GM21515 (cell line): ENCODE measurements around the gene CHRDL2.

Experiments
- ATAC-seq: cut with Tn5 transposase; IDR thresholded peaks from one replicate; pipeline ENCODE4 v1.9.1; 2021; ENCODE audit not compliant: unreplicated experiment

The CHRDL2 gene

GRCh38 chr11:74687237-74688023, 43.8 kb downstream of the CHRDL2 start:
- no peak for ATAC-seq

GRCh38 chr11:74686792-74687191, 44.4 kb downstream of the CHRDL2 start:
- ATAC-seq: no peak

DNA sequence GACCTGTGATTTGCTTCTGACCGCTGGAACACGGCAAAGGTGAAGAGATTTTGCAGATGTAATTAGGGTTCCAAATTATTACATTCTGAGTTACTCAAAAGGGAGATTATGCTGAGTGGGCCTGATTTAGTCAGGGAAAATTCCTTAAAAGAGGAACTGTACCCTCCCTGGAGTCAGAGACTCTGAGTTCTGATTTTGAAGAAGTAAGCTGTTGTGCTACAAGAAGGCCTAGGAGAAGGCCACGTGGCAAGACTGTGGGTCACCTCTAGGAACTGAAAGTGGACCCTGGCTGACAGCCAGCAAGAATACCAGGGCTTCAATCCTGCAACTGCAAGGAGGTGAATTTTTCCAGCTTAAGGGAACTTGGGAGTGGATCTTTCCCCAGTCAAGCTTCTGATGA, 45.3 kb downstream of the CHRDL2 start:
- no peak for ATAC-seq

DNA sequence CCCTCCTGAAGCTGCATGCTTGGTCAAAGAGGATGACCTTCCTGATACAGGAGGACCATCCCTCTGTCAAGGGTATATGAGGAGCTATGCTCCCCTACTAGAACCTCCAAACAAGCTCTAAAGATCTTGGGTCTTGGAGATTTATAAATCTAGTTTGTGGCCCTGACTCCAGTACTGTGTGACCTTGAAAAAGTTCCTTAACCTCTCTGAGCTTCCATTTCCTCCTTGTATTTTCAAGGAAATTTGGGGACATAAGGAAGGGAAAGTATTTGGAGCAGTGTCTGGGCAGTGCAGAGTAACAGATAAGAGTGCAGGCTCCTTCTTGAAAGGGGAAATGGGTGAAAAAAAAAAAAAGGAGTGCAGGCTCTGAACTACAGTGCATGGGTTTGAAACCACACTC, 45.9 kb downstream of the CHRDL2 start:
- ATAC-seq: no peak

- no peak for ATAC-seq
Observed at GRCh38 chr11:74684661-74685060, 46.6 kb downstream of the CHRDL2 start.

- no peak for ATAC-seq
Observed at GRCh38 chr11:74683941-74684481, 47.2 kb downstream of the CHRDL2 start.

DNA sequence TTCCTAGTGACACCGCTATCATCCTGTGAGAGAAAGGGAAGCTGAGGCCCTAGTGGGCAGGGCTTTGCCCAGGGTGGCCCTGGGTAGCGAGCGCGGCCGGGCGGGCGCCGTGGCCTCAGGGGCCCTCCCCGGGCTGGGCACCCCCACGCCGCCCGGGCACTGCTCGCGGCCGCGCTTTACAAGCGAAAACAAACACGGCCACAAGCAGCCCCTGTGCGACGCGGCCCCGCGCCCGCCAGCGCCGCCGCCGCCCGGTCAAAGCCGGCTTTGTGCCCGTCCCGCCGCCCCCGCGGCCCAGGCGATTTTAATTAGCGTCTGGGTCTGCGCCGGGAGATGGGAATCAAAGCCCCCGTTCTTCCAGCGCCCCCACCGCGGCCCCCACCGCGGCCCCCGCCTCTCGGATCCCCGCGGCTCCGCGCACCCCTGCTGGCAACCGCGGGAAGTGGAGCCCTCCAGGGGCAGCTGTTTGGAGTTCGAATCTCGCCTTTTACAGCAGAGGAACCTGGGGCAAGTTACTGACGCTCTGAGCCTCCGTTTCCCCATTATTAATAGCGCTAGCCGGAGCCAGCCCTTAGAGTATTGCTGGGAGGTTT, 47.9 kb downstream of the CHRDL2 start:
- ATAC-seq: no peak

- ATAC-seq: no peak
Observed at GRCh38 chr11:74682731-74683278, 48.4 kb downstream of the CHRDL2 start.

DNA sequence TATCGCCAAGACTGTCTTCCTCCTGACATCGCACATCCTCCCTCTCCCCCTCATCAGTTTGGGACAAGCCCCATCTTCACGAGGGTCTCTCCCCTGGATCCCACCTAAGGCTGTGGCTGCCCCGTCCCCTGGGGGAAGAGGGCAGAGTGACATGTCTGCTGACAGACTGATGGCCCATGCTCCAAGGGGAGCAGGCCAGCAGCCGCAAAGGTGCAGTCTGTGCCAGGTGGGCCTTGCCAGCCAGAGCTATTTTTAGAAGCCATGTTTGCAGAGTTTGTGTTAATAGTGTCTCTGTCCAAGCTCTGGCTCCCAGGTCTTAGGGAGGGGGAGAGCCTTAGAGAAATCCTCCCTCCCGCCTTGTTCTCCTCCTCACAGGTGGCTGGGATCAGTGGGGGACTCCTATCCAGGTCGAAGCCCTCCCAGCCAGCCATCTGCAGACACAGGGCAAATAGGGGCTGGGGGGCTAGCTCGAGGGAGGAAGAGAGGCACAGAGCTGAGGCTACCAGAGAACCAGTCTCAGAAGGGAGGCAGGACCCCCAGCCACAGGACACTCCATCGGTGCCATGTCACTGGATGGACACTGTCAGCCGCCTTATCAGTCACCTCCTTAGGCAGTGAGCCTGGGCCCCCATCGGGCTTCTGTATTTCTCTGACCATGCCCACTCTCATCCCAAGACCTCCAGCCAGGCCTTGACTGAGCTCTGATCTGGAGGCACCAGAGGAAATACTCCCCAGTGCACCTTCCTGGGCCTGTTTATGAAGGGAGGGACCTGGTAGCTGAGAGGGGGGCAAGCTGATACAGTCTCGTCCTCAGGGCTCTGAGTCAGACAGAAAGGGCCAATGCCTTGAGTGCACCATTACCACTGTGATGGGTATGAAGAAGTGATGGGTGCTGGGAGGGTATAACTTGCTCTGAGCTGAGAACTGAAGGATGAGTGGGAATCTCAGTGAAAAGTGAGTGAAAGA, 49.3 kb downstream of the CHRDL2 start:
- no peak for ATAC-seq

DNA sequence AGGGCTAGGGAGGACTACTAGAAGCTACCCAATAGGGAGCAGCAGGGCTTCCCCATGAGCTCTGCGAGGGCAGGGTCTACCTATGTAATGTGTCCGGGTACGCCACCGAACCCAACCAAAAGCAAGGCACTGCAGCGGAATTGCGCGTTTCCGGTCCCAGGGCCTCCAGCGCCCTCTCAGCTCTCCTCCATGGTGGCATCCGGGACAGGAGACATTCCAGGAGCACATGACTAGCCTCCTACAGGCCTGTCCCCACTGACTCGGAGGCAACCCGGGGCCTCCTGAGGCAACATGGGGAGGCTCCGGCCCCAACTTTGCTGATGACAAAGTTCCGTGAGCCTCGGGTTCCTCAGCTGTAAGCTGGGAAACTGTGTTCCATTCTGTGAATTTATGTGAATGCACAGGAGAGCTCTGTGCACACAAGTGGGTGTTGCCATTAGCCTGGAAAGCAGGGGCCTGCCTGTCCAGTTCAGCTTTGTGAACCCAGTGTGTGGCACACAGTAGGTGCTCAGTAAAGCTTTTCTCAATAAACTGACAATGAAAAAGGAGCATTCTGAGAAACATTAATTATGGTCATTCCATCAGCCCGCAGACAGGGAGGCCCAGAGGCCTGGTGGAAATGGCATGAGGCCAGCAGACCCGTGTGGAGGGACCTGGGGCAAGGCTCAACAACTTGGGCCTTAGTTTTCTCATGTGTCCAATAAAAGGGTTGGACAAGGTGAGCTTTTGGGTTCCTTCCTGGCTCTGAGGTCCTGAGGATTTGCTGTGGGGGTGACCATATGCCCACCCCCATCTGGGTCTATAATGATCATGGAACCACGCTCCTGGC, 50.3 kb downstream of the CHRDL2 start:
- ATAC-seq: no peak

DNA sequence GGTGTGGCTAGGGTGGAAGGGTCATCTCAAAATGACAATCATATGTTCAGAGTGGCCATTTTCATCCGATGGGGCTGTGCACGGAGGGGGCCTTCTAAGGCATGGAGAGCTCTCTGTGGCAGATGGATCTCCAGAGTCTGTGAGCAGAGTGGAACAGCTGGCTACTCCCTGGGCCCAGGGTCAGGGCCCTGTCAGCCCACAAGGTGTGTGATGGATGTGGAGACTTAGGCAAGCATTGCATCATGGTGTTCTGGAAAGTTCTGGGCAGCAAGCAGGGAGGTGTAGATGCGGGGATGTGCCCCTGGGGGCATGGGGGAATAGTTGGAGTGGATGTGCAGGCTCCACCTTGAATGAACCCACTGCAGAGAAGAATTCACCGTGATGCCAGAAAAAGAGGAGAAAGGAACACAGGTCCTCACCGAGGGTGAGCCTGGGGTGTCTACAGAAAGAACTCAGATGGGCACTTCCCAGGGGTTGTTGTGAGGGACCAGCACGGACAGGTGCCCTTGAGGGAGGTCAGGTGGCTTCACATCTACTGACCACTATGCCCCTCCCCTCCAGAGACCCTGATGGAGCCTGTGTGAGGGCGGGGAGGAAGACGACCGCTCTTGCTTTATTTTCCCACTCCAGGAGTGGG, 51.1 kb downstream of the CHRDL2 start:
- ATAC-seq: no peak

DNA sequence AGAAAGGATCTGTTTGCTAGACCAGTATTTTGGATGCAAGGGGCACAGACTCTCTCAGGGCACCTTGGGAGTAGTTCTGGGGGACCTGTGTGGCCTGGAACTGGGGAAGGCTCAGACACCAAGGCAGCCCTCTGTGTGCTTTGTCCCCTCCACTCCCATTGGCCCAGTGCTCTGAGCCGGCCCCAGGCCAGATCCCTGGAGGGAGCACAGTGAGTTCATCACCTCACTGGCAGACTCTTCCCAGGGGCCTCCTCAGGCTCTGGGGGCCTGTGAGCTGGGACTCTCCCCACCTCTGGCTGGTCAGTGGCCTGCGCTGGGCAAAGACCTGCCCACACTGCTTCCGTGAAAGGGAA, 51.7 kb downstream of the CHRDL2 start:
- no peak for ATAC-seq

- no peak for ATAC-seq
Observed at GRCh38 chr11:74678591-74679512, 52.4 kb downstream of the CHRDL2 start.

- no peak for ATAC-seq
Observed at GRCh38 chr11:74678041-74678440, 53.2 kb downstream of the CHRDL2 start.

GRCh38 chr11:74677131-74677530, 54.1 kb downstream of the CHRDL2 start:
- ATAC-seq: no peak

DNA sequence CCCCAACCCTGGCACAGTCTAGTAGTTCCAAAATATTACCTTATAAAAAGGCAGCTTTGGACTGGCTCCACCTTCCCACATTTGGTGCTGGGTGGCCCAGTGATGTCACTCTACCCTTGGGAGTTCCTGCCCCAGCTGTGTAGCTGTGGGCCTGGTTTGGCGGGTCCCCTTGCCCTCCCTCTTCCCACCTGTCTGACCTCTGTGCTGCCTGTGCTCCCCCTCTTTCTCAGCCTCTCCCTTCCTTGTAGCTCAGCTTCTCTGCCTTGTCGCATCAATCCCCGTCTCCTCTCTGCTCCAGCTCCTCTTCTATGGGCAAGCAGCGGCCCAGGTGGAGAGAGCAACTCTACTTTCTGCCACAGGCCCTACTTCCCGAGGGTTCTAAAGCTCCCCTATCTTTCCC, 54.6 kb downstream of the CHRDL2 start:
- ATAC-seq: no peak

DNA sequence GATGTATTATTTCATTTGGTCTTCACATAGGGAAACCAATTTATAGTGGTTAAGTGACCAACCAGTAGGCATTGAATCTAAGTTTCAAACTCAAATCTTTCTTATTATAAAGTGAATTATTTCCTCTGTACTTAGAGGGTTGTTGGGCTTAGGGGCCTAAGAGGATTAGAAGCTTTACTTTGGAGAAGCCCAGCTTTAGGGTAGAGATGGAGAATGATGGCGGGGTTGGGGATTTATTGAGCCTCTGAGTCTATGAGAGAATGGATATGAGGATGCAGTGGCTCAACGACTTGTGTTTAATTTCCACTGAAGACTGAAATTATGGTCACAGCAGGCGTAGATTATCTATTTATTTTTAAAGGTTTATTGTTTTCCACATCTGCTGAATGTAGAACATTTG, 55.5 kb downstream of the CHRDL2 start:
- ATAC-seq: no peak

GRCh38 chr11:74673693-74674360, 57.4 kb downstream of the CHRDL2 start:
- ATAC-seq: no peak
